ENCODE measurements around the gene ZMIZ2. TPM values are rescaled to one million over a fixed set of nuclear protein-coding genes. Genes with fewer than 3 reads are reported as not detected.

ZMIZ2 gene
- total RNA-seq, 1 donor from 2014 or later = 53.0 TPM

GRCh38 chr7:44743750-44744149 lies 4.9 kb upstream of the ZMIZ2 start:
- Histone ChIP-seq H3K4me3 (ENCODE audit: low read depth, low read length) (no peak overlapping the region), H3K36me3 (ENCODE audit: control insufficient read depth, insufficient read depth, low read length) (no peaks in the 10 kb centered on the region), H3K27me3 (ENCODE audit: control insufficient read depth, insufficient read depth, low read length) (no peaks in the 10 kb centered on the region)
- no peak for TF ChIP-seq CTCF (IDR thresholded peaks at IDR 0.05; ENCODE audit: insufficient read depth, low read length, poor library complexity, severe bottlenecking)
- DNase-seq (ENCODE audit: low read depth) = no peak

- no peak for DNase-seq (ENCODE audit: low read depth)
- TF ChIP-seq CTCF (IDR thresholded peaks at IDR 0.05; ENCODE audit: insufficient read depth, low read length, poor library complexity, severe bottlenecking) = no peak
- Histone ChIP-seq H3K36me3 (ENCODE audit: control insufficient read depth, insufficient read depth, low read length) (no peaks in the 10 kb centered on the region), H3K27me3 (ENCODE audit: control insufficient read depth, insufficient read depth, low read length) (no peaks in the 10 kb centered on the region), H3K4me3 (ENCODE audit: low read depth, low read length) (peak overlapping the region; percentile 74)
Measured at GRCh38 chr7:44748948-44749731, 493 bp downstream of the ZMIZ2 start.

- peak overlapping the region; percentile 74 for H3K4me3 ChIP-seq (ENCODE audit: low read depth, low read length)
- H3K36me3 ChIP-seq (ENCODE audit: control insufficient read depth, insufficient read depth, low read length) = no peaks in the 10 kb centered on the region
- TF ChIP-seq CTCF (IDR thresholded peaks at IDR 0.05; ENCODE audit: insufficient read depth, low read length, poor library complexity, severe bottlenecking) = no peak
- no peak for DNase-seq (ENCODE audit: low read depth)
- no peaks in the 10 kb centered on the region for H3K27me3 ChIP-seq (ENCODE audit: control insufficient read depth, insufficient read depth, low read length)
Measured at GRCh38 chr7:44749992-44750391, 1.3 kb downstream of the ZMIZ2 start.

- DNase-seq (ENCODE audit: low read depth) = no peak
- H3K36me3 ChIP-seq (ENCODE audit: control insufficient read depth, insufficient read depth, low read length) = no peaks in the 10 kb centered on the region
- TF ChIP-seq CTCF (IDR thresholded peaks at IDR 0.05; ENCODE audit: insufficient read depth, low read length, poor library complexity, severe bottlenecking) = no peak
- no peak overlapping the region for H3K4me3 ChIP-seq (ENCODE audit: low read depth, low read length)
- no peaks in the 10 kb centered on the region for H3K27me3 ChIP-seq (ENCODE audit: control insufficient read depth, insufficient read depth, low read length)
Measured at GRCh38 chr7:44750424-44750823, 1.8 kb downstream of the ZMIZ2 start.

- Histone ChIP-seq H3K4me3 (ENCODE audit: low read depth, low read length) (no peak overlapping the region), H3K27me3 (ENCODE audit: control insufficient read depth, insufficient read depth, low read length) (no peaks in the 10 kb centered on the region), H3K36me3 (ENCODE audit: control insufficient read depth, insufficient read depth, low read length) (no peaks in the 10 kb centered on the region)
- no peak for TF ChIP-seq CTCF (IDR thresholded peaks at IDR 0.05; ENCODE audit: insufficient read depth, low read length, poor library complexity, severe bottlenecking)
- DNase-seq (ENCODE audit: low read depth) = peak; percentile 50
Measured at GRCh38 chr7:44750921-44751571, 2.4 kb downstream of the ZMIZ2 start.
